B cell (primary cell): Measurements from ENCODE around the gene PCBP3. TPM values are rescaled to one million over a fixed set of nuclear protein-coding genes. Genes with fewer than 3 reads are reported as not detected.

Experiments used
- ATAC-seq: fragments of 200-7000 bp; cut with Tn5 transposase; one replicate; pipeline ENCODE4 v1.10.0; 2021; ENCODE audit warnings: low read depth, mild to moderate bottlenecking, moderate number of reproducible peaks, moderate library complexity
- CTCF ChIA-PET: fragments of 350-600 bp; sonication (Branson Sonifier 250); formaldehyde crosslinking; loops from one replicate; lab custom pipeline; 2021; ENCODE audit warnings: antibody characterized with exemption, inconsistent platforms; lab: Charles Lee
- POLR2A ChIA-PET: fragments of 350-600 bp; sonication (Branson Sonifier 250); formaldehyde crosslinking; loops from one replicate; lab custom pipeline; 2021; ENCODE audit warnings: antibody characterized with exemption; lab: Charles Lee
- DNase-seq: peaks from one replicate; pipeline ENCODE4 v3.0.0; 2013
- H2AFZ ChIP-seq: 2 replicates; pipeline ENCODE4 v1.6.1; 2012; ENCODE audit warnings: mild to moderate bottlenecking, low read depth, low read length; ENCODE audit not compliant: insufficient read depth, poor library complexity, severe bottlenecking
- H3K27ac ChIP-seq, 2 donors: 1 replicate in 1 of 2; 2 replicates in 1 of 2; pipeline ENCODE4 v1.5.1; 2012 to 2013; ENCODE audit warnings: low read length in 2 of 2, mild to moderate bottlenecking in 2 of 2, moderate library complexity in 1 of 2
- H3K27me3 ChIP-seq, 4 experiments: fragments of 200-600 bp in 1 of 4; sonication (generic) in 1 of 4; replicated peaks in 1 of 4; 1 replicate in 2 of 4; 2 replicates in 2 of 4; pipeline versions ENCODE4 v1.6.1 to v1.7.0; 2013 to 2016; ENCODE audit warnings: low read length in 3 of 4, mild to moderate bottlenecking in 2 of 4, mixed read lengths in 1 of 4, moderate library complexity in 1 of 4; ENCODE audit not compliant: insufficient read depth in 4 of 4, control insufficient read depth in 3 of 4; ENCODE audit errors: control extremely low read depth in 1 of 4
- H3K36me3 ChIP-seq, 2 experiments: replicated peaks in 1 of 2; 1 replicate in 1 of 2; 2 replicates in 1 of 2; pipeline versions ENCODE4 v1.6.1 to v1.7.1; 2013; ENCODE audit warnings: low read length in 1 of 2; ENCODE audit not compliant: insufficient read depth in 2 of 2, control insufficient read depth in 1 of 2; ENCODE audit errors: control extremely low read depth in 1 of 2, extremely low read depth in 1 of 2
- H3K4me1 ChIP-seq, 2 donors: fragments of 200-600 bp in 1 of 2; sonication (generic) in 1 of 2; 1 replicate in 1 of 2; 2 replicates in 1 of 2; pipeline versions ENCODE4 v1.5.1 to v1.6.1; 2013 to 2017; ENCODE audit warnings: low read length in 2 of 2; ENCODE audit not compliant: control insufficient read depth in 2 of 2, insufficient read depth in 2 of 2
- H3K4me2 ChIP-seq: replicated peaks from 2 replicates; pipeline ENCODE3; 2012; ENCODE audit warnings: mild to moderate bottlenecking, low read depth, low read length; ENCODE audit not compliant: poor library complexity, severe bottlenecking
- H3K4me3 ChIP-seq, 5 experiments: fragments of 200-600 bp in 1 of 5; sonication (generic) in 1 of 5; 1 replicate in 3 of 5; 2 replicates in 2 of 5; pipeline versions ENCODE4 v1.5.1 to v1.7.0; 2011 to 2016; ENCODE audit warnings: low read length in 4 of 5, mild to moderate bottlenecking in 4 of 5, low read depth in 2 of 5, control low read depth in 1 of 5, moderate library complexity in 1 of 5; ENCODE audit not compliant: insufficient read depth in 1 of 5; ENCODE audit errors: control extremely low read depth in 1 of 5, extremely low read depth in 1 of 5
- H3K79me2 ChIP-seq: fragments of 200-600 bp; sonication (generic); one replicate; pipeline ENCODE4 v1.6.0; 2016; ENCODE audit warnings: low read length; ENCODE audit not compliant: control insufficient read depth, insufficient read depth
- H3K9ac ChIP-seq: fragments of 200-600 bp; sonication (generic); 2 replicates; pipeline ENCODE4 v1.6.1; 2017; ENCODE audit warnings: mild to moderate bottlenecking, low read length, moderate library complexity
- H3K9me3 ChIP-seq, 3 donors: one replicate each; pipeline versions ENCODE4 v1.6.1 to v1.7.1; 2013; ENCODE audit warnings: low read length in 2 of 3; ENCODE audit not compliant: control insufficient read depth in 2 of 3, insufficient read depth in 1 of 3; ENCODE audit errors: control extremely low read depth in 1 of 3
- H4K20me1 ChIP-seq: 2 replicates; pipeline ENCODE4 v1.6.0; 2012; ENCODE audit warnings: mild to moderate bottlenecking, low read length; ENCODE audit not compliant: insufficient read depth, control insufficient read depth, poor library complexity, severe bottlenecking
- H3K27ac Mint-ChIP-seq: one replicate; pipeline ENCODE4 v1.8.0; 2021; ENCODE audit warnings: mixed read lengths
- H3K27me3 Mint-ChIP-seq: one replicate; pipeline ENCODE4 v1.8.0; 2021; ENCODE audit warnings: mixed read lengths
- H3K4me1 Mint-ChIP-seq: one replicate; pipeline ENCODE4 v1.8.0; 2021; ENCODE audit warnings: mixed read lengths
- H3K4me3 Mint-ChIP-seq: one replicate; pipeline ENCODE4 v1.8.0; 2021; ENCODE audit warnings: mixed read lengths
- H3K9me3 Mint-ChIP-seq: one replicate; pipeline ENCODE4 v1.8.0; 2022; ENCODE audit warnings: mixed read lengths; ENCODE audit not compliant: insufficient read depth
- EZH2 ChIP-seq: IDR thresholded peaks from 2 replicates; pipeline ENCODE4 v1.6.1; 2012; ENCODE audit warnings: borderline replicate concordance, low read depth, mild to moderate bottlenecking, moderate library complexity, low read length; ENCODE audit not compliant: insufficient read depth, poor library complexity, severe bottlenecking
- WGBS: methylation state at CpG from one replicate; pipeline ENCODE4 v1.1.5; 2013; ENCODE audit warnings: missing lambda C conversion rate; ENCODE audit not compliant: insufficient coverage; 5-methylcytosine and 5-hydroxymethylcytosine counted together
- intact Hi-C: fragments of 100-400 bp; cut with micrococcal nuclease; formaldehyde crosslinking; loops from one replicate; pipeline ENCODE4 v1.10.0; 2022
- polyA plus RNA-seq: library from polyadenylated mRNA; depleted of rRNA; stranded (reverse); fragments of >200 nt; gene quantifications from 2 replicates; pipeline ENCODE4 v1.2.3, GENCODE V29; 2012
- total RNA-seq, 2 donors: library from RNA; stranded (reverse); fragments of 120-200 nt in 1 of 2; gene quantifications; 1 replicate in 1 of 2; 2 replicates in 1 of 2; pipeline versions ENCODE4 v1.2.3 to v1.2.4, GENCODE V29; 2013 to 2022
- TF ChIP-seq, protein P1 (sequence below): fragments of 200-600 bp; IDR thresholded peaks from one replicate; pipeline ENCODE4 v1.8.0; 2022; ENCODE audit warnings: antibody characterized with exemption, mild to moderate bottlenecking

Gene PCBP3
- total and polyA plus RNA-seq, 2 donors (not counting 1 experiment from before 2014, with no cell fraction given) = 0.45 to 2.7 TPM

DNA sequence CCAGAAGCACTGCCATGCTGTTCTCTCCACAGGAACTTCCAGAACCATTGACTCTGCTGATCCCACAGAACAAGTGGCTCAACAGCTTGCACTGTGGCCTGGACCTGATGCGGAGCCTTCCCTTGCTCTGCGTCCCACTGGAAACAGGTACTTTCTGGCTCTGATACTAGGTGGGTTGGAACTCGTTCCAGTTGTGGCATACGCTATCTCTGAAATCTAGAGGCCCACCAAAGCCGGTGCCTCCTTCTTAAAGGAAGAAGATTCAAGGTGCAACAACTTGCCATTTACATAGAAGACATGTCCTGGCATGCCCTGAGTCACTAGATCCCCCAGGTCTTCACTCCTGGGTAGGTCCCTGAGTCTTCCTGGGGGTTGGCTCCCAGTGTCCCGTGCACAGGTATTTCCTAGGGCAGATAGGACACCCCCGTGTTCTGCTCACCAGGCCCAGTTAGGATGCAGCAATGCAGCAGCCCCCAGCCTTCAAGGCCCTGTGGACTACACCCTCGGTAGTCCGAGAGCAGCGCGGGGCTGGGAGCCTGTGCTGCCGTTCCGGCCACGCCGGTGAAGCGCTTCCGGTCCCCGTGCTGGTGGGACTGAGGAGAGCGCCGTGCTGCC is 10.8 kb upstream of the PCBP3 start:
- Histone ChIP-seq H3K79me2 (no peaks in the 10 kb centered on the region), H3K36me3 (no peaks in the 10 kb centered on the region), H2AFZ (no peak overlapping the region), H3K27ac (peak overlapping the region; percentile 32 to 41), H3K4me3 (no peak overlapping the region), H3K4me2 (peak overlapping the region; percentile 49), H3K9me3 (peaks cover 0 to 11% (median 0%) of the 10 kb centered on the region in 3 donors), H3K9ac (no peak overlapping the region), H3K4me1 (peaks cover 24 to 27% of the 10 kb centered on the region in 2 donors), H4K20me1 (no peaks in the 10 kb centered on the region), H3K27me3 (peaks cover 0 to 3% (median 0%) of the 10 kb centered on the region in 4 experiments)
- H3K27ac Mint-ChIP-seq = no peak overlapping the region
- H3K27me3 Mint-ChIP-seq = peaks cover 6% of the 10 kb centered on the region
- 92% methylated on average over 13 of the region's 20 CpGs for WGBS
- TF ChIP-seq EZH2 = no peak
- TF ChIP-seq, protein P1, sequence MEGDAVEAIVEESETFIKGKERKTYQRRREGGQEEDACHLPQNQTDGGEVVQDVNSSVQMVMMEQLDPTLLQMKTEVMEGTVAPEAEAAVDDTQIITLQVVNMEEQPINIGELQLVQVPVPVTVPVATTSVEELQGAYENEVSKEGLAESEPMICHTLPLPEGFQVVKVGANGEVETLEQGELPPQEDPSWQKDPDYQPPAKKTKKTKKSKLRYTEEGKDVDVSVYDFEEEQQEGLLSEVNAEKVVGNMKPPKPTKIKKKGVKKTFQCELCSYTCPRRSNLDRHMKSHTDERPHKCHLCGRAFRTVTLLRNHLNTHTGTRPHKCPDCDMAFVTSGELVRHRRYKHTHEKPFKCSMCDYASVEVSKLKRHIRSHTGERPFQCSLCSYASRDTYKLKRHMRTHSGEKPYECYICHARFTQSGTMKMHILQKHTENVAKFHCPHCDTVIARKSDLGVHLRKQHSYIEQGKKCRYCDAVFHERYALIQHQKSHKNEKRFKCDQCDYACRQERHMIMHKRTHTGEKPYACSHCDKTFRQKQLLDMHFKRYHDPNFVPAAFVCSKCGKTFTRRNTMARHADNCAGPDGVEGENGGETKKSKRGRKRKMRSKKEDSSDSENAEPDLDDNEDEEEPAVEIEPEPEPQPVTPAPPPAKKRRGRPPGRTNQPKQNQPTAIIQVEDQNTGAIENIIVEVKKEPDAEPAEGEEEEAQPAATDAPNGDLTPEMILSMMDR = no peak
- H3K4me1 Mint-ChIP-seq = peaks cover 12% of the 10 kb centered on the region
- DNase-seq = no peak
- no peak for ATAC-seq
- ChIA-PET CTCF (no interaction called here), POLR2A (no interaction called here)
- no peaks in the 10 kb centered on the region for H3K9me3 Mint-ChIP-seq
- intact Hi-C loops = no loop called here
- no peak overlapping the region for H3K4me3 Mint-ChIP-seq

DNA sequence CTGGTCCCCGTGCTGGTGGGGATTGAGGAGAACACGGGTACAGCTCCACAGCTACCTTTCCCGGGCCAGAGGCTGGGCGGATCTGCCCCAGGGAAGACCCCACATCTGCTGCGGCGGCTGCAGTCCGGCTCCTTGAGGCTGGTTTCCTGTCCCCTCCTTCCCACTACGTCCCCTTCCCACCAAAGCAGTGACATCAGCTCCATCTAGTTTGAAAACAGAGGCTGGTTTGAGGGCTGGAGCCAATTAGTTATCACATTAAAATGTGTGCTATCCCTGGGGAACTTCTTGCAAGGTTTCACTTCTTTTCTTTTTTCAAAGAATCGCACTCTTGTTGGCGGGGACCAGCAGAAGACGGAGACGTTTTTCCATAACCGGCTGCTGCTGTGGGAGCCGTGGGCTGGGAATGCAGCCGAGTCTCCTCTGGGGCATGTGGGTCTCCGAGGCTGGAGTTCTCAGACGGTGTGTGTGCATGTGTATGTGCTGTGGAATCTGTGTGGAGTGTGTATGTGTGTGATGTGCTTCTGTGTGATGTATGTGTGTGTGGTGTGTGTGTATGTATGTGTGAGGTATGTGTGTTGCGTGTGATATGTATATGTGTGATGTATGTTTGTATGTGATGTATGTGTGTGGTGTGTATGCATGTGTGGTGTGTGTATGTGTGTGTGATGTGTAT is 8.9 kb upstream of the PCBP3 start:
- no peak overlapping the region for H3K4me3 Mint-ChIP-seq
- H2AFZ ChIP-seq = no peak overlapping the region
- DNase-seq (peak; percentile 44), ATAC-seq (no peak)
- POLR2A ChIA-PET = no interaction called here
- H3K9me3 Mint-ChIP-seq = no peaks in the 10 kb centered on the region
- H3K9me3 ChIP-seq = peaks cover 0 to 11% (median 0%) of the 10 kb centered on the region in 3 donors
- H3K36me3 ChIP-seq = no peaks in the 10 kb centered on the region
- no peak overlapping the region for H3K27ac Mint-ChIP-seq
- peak overlapping the region; percentile 54 for H3K4me2 ChIP-seq
- 61% methylated on average over 12 of the region's 18 CpGs for WGBS
- H3K27me3 Mint-ChIP-seq = no peaks in the 10 kb centered on the region
- no peaks in the 10 kb centered on the region for H3K79me2 ChIP-seq
- intact Hi-C loops = no loop called here
- H4K20me1 ChIP-seq = no peaks in the 10 kb centered on the region
- TF ChIP-seq, protein P1 = no peak
- TF ChIP-seq EZH2 = no peak
- no peak overlapping the region for H3K27ac ChIP-seq
- CTCF ChIA-PET = no interaction called here
- no peak overlapping the region for H3K4me3 ChIP-seq
- H3K4me1 ChIP-seq = peaks cover 28 to 35% of the 10 kb centered on the region in 2 donors
- H3K27me3 ChIP-seq = peaks cover 0 to 3% (median 0%) of the 10 kb centered on the region in 4 experiments
- peaks cover 23% of the 10 kb centered on the region for H3K4me1 Mint-ChIP-seq
- no peak overlapping the region for H3K9ac ChIP-seq
